NCI-H1105 (cell line): ENCODE measurements around the gene CD151.

Source experiments
- DNase-seq: peaks from one replicate; lab custom pipeline; 2025; lab: John Stamatoyannopoulos, UW

The CD151 gene

DNA sequence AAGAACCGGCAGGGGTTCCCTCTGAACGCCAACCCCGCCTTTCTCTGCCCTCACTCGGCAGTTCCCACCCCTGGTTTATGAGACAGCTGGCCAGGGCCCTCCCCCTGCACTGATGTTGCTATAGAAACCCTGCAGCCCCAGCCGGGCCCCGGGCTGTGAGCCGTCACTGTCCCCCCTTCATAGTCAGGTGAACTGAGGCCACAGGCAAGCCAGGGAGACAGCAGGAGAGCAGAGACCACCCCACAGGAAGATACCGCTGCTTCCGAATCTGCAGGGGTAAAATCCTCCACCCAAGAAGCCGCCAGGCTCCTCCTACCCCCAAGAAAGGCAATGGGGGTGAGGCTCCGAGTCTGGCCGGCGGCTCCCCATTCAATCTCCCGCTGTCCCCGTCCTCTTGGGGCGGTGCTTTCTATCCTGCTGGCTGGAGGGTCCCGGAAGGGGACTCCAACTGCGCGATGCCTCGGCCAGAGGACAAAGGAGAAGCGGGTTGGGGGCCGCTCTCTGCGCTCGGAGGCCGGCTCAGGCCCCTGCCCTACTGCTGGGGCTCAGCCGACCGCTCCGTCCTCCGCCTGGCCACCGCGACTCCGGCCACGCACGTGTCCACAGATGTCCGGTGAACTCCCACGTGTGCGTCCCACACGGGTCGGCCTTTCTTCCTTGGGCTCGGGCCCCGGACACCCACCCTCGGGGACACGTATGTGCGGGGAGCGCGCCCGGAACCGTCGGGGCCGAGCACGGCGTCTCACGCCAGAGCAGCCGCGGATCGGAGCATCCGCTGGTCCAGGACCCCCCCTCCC, 35.3 kb upstream of the CD151 start:
- peak; percentile 90 for DNase-seq

DNA sequence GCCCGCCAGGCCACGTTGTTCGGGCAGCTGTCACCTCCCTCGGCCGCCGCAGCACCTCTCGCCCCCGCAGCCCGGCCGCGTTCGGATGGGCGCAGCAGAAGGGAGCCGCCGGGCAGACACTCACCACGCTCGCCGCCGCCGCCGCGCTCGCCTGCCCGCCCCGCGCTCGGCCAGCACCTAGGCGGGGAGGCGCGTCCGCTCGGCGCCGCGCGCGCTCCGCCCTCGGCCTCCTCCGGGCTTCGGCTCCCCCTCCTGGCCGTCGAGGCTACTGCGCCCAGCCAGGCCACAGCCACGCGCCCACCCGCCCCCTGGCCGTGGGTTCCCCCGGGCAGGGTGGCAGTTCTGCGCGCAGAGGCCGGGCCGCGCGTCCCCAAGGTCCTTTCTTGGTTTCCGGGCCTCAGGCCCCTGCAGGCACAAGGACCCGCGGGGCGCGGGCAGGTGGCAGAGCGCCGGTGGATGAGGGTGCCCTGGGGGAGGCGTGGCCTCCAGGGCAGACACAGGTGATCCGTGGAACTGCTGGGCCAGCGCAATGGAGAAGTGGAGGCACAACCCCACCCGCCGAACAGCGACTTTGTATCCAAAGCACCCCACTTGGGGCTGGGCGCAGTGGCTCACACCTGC, 34.5 kb upstream of the CD151 start, which contains the start of gene SLC25A22:
SLC25A22 (minus strand) TSS at position 189 of the 621 bp plus-strand sequence. CDS start 3,275 bp downstream, outside the sequence.
- peak; percentile 75 for DNase-seq

GRCh38 chr11:799641-800316, 33.0 kb upstream of the CD151 start:
- DNase-seq = no peak

DNA sequence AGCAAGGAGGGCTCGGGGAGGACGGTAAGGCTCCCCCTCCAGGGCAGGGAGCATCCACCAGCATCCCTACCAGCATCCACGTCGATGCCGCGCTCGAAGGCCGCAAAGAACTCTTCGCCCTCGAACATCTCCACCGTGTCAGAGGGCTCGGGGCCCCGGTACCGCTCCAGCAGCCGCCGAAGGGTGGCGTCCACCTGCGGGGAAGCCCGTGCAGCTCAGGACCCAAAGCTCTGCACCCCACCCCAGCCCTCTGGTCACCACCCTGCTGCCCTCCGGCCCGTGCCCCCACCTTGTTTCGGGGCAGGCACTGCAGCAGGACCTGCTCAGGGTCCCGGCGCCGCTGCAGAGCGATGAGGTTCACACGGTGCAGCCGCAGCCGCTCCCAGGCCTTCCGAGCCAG, 32.3 kb upstream of the CD151 start:
- no peak for DNase-seq

- DNase-seq = no peak
Measured at GRCh38 chr11:801097-801780, 31.5 kb upstream of the CD151 start.

- DNase-seq = no peak
Measured at GRCh38 chr11:802018-802617, 30.6 kb upstream of the CD151 start.

DNA sequence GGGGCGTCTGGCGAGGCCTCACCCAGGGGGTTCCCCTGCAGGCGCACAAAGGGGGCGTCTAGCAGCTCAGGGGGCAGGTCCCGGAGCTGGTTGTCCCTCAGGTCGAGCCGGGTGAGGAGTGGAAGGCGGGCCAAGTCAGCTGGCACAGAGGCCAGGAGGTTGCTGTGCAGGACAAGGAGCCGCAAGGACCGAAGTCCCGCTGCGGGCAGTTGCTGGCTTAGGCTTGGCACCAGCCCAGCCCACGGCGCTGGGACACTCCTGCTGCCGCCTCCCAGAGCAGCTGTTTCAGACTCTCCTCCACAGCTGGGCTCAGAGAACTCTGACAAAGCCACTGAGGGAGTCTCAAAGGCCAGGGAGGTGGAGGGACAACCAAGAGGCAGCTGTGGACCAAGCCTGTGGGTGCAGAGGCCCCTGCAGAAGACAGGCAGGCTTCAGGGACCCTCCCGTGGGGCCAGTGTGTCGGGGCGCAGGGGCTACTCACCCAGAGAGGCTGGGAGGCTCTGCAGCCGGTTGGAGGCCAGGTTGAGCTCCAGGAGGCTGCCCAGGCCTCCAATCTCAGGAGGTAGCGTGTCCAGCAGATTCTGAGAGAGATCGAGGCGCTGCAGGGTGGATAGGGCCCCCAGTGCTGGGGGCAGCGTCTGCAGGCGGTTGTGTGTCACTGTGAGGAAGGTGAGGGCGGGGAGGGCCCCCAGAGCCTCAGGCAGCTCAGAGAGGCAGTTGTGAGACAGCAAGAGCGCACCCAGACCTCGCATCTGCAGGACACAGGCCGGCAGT, 29.9 kb upstream of the CD151 start:
- no peak for DNase-seq

DNA sequence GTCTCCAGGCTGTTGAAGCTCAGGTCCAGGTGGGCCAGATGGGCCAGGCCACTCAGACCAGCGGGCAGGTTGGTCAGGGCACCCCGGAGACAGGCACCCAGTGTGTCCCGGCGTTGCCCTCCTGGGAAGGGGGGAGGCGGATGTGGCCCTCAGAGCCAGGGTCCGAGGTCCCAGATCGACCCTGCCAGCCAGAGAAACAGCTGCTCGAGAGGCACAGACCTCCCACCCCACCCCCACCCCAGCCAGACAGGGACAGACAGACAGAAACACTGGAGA, 29.3 kb upstream of the CD151 start:
- DNase-seq = no peak

- peak; percentile 87 for DNase-seq
Measured at GRCh38 chr11:803770-804598, 28.8 kb upstream of the CD151 start.

GRCh38 chr11:804599-804964, 28.2 kb upstream of the CD151 start:
- DNase-seq = peak; percentile 37

GRCh38 chr11:808427-809286, 24.1 kb upstream of the CD151 start:
- DNase-seq = no peak

GRCh38 chr11:809287-810039, 23.3 kb upstream of the CD151 start, which contains the start of gene RPLP2:
Gene RPLP2, plus strand, starts transcription at chr11:809967. Its CDS starts 268 bp downstream, at chr11:810235.
- DNase-seq = peak; percentile 96

- DNase-seq = no peak
Measured at GRCh38 chr11:810040-810567, 22.6 kb upstream of the CD151 start.

DNA sequence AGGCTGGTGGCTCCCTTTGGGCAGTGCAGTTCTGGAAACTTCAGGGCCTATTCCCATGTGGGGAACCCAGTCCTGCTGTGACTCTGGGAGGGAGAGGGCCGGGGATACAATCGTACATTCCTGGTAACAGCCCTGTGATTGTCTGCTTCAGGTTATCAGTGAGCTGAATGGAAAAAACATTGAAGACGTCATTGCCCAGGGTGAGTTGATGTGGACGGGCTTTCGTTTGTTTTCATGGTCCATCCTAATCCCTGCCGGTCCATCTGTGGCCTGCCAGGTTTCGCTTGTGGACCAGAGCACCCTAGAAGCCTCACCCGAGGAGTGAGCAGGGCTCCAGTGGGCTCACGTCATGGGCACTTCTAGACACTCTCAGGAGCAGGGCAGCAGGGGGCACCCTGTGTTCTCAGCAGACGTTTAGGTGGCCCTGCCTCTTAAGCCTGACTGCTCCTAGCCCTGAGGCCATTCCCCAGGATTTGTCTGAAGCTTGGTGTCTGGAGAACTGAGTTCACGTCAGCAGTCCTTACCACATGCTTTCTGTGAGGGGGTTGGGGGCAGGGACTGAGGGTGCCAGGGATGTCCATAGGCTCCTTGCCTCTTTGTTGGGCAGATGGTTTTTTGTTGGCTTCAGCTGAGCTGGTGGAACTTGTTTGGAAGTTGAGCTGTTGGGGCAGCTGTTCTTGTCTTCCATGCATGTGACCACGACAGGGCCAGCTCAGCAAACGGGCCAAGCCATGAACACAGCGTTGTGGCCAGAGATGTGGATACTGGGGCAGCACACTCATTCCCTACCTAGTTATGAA, 21.1 kb upstream of the CD151 start:
- no peak for DNase-seq

GRCh38 chr11:812390-812789, 20.4 kb upstream of the CD151 start:
- DNase-seq = no peak

DNA sequence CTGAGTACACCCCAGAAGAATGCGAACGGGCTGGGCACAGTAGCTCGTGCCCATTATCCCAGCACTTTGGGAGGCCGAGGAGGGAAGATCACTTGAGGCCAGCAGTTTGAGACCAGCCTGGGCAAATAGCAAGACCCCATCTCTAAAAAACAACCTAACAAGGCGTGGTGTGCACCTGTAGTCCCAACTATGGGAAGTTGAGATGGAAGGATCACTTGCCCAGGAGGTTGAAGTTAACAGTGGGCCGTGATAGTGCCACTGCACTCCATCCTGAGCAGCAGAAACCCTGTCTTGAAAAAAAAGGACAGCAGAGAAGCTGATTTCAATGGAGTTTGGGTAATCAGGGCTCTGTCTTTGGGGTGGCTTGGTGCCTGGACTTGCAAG, 19.7 kb upstream of the CD151 start:
- no peak for DNase-seq

DNA sequence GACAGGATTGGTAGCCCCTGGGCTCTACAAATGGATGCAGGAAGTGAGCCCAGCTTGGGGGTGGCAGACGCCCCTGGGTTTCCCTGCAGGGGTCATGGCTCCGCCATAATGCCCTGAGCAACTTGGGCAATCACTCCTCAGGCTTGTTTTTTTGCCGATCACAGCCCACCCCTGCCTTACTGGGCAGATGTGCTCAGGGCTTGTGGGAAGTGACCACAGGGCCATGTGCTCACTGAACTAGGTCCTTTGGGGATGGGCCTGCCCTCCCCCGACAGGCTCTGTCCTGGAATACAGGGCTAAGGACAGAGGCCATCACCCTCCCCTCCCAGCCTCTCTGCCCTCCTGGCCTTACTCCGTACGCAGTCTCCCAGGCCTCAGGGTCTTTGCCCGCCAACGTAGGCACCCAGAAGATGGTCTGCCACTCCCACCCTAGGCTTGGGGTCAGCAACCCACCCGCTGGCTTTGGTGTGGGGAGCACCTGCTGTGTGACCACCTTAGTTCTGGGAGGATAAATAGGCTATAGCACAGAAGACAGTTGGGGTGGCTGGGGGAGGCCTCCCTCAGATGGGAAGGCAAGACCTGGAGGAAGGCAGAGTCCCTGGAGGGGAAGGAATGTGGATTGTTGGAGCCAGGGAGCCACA, 19.2 kb upstream of the CD151 start:
- no peak for DNase-seq
